HG03354 (cell line): Measurements from ENCODE around the gene GK.
"Not testable (repeated sequence)": the region's sequence is repeated elsewhere in the genome, so short reads cannot be mapped to it uniquely, and the experiment has no call there.

Source experiments
- ATAC-seq: cut with Tn5 transposase; IDR thresholded peaks from one replicate; pipeline ENCODE4 v1.9.1; 2021; ENCODE audit warnings: mild to moderate bottlenecking; ENCODE audit not compliant: unreplicated experiment, poor library complexity, severe bottlenecking

Gene GK

DNA sequence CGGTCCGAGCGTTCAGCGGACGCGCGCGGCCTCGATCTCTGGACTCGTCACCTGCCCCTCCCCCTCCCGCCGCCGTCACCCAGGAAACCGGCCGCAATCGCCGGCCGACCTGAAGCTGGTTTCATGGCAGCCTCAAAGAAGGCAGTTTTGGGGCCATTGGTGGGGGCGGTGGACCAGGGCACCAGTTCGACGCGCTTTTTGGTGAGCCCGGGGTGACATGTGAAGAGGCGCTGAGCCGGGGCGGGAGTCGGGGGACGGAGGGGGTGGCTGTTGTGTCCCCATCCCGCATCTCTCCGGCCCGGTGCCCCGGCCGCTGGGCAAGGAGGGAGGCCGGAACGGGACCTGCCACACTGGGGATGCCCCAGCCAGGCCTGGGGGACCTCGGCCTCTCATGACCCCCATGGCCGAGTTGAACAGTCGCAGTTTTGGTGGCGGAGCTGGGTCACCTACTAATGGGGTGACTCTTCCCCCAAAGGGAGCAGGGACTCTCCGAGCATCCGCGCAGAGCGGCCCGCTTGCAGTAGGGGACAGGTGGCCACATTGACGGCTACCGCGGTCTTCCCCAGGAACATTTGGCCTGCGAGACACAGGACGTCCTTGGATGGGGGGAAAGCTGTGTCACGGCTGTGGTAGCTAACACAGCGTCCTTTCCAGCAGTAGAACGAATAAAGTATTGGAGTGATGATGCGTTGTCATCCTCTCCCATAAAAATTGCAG lies at the start of gene GK:
TSS of gene GK (plus strand) at position 9 of the 717 bp plus-strand sequence. CDS start at position 124, 115 bp downstream.
- ATAC-seq: peak; percentile 17

DNA sequence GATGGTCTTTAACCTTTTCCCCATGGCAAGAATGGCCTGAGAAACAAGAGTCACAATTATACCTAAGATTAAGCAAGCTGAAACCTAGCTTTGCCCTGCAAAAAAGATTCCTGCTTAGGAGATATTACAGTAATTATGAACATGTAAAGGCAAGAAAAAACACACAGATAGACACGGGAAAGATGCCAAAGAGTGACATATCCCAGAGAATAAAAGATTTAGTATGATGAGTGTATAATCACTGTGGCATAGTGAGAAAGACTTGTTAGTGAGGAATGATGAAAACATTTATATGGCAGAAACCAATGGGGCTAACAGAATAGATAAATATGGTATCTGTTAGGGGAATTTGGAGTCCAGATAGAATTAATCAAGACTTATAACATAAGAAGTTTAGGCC lies 46.1 kb upstream of the GK start:
- no peak for ATAC-seq

DNA sequence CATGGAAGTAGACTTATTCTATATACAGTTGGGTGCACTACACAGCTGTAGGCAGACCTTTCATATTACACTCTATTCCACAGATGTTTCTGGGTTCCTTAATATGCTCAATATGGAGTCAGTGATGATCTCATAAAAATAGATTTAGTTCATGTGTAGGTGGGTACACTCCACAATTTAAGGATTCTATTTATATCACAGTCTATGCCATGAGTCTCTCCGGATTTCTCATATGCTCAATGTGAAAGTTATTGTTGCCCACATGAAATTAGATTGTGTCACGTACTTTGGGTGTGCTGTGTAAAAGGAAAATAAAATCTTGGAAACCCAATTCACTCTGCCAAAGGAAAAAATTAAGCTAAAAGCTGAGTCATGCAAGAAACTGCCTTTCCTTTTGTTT lies 43.2 kb upstream of the GK start:
- ATAC-seq: no peak

DNA sequence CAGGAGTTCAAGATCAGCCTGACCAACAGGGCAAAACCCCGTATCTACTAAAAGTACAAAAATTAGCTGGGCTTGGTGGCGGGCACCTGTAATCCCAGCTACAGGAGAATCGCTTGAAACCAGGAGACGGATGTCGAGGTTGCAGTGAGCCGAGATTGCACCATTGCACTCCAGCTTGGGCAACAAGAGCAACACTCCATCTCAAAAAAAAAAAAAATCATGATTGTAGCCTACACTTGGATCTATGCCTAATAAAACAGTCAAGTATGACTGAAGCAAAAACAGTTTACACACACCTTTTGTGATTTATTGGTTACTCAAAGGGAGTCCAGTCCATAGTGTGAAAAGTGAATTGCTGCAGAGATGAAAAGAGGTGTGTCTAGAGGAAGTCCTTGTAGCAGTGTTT lies 41.0 kb upstream of the GK start:
- no peak for ATAC-seq

DNA sequence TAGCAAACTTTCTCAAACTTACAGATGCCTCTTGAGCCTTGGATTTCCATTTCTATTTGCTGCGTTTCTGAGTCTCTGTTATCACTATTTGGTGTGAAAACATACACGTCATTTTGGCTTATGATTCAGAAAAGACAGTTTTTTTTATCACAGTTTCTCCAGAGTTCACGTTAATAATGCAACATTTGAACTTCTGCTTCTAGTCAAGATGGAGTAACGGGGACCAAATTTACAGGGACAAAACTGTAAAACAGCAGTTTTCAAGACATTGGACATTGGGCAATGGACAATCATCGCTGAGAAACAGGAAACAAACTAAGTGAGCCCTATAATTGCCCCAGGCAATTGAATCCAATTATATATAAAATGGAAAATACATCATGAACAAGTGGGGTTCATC lies 39.5 kb upstream of the GK start:
- ATAC-seq: no peak

DNA sequence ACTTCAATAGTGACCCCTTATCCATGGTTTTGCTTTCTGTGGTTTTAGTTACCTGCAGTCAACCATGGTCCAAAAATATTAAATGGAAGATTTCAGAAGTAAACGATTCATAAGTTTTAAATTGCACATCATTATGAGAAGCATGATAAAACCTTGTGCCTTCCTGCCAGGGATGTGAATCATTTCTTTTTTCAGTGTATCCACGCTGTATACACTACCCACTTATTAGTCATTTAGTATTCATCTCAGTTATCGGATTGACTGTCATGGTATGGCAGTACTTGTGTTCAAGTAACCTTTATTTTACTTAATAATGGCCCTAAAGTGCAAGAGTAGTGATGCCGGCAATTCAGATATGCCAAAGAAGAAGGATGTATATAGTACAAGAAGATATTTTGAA lies 38.0 kb upstream of the GK start:
- ATAC-seq: peak; percentile 50

DNA sequence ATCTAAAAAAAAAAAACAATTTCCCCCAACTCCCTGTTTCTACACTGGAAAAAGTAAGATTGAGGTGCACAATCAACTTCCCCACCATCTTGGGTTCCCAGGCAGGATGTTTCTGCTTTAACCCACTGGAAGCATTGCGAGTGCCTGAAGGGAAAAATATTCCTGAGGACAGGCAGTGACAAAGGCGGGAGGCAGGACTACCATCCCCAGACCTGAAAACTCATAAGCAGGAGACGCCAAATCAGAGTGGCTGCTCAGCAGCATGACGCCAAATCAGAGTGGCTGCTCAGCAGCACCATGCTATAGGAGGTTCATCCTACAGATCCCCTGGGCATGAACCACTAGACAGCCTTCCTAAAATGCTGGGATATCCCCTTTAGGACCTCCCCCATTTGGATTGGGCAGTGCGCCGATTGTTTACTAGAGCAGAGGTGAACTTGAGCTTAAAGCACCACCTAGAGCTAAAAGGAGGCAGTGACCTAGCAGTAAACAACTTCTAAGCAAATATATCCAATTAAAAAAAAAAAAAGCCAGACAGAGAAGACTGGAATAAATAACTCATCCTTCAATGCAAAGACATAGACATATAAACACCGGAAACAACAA lies 35.0 kb upstream of the GK start:
- no peak for ATAC-seq

DNA sequence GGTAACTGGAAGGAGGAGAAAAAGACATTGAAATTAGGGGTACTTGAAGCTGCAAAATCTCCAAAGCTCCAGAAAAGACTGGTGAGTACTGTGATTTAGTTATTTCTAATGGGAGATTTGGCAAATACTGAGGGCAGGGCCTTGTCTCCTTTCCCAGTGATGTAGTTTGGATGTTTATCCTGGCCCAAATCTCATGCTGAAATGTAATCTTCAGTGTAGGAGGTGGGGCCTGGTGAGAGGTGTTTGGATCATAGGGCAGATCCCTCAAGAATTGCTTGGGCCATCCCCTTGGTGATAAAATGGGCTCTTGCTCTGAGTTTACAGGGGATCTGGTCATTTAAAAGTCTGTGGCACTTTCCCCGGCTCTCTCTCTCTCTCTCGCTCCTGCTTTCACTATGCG lies 33.1 kb upstream of the GK start:
- no peak for ATAC-seq

DNA sequence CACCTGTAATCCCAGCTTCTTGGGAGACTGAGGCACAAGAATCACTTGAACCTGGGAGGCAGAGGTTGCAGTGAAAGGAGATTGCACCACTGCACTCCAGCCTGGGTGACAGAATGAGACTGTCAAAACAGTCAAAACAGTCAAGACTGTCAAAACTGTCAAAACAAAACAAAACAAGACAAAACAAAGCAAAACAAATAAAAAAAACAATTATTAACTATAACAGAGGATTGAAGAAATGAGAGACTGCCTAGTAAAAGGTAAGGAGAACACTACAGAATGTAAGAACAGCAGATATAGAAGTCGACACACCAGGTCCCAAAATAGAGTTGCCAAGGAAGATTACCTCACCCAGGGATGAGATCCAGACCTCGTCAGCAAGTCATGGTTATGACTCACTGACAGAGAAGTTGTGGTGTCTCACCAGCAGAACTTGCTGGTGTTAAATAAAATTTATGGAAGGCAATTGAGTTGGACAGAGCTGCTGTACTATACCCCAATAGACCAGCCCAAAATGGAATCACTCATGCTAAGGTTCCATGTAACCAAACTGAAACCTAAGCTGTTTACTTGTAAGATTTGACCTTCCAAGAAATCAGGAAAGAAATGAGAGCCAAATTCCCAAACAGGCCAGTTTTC lies 32.1 kb upstream of the GK start:
- ATAC-seq: no peak

DNA sequence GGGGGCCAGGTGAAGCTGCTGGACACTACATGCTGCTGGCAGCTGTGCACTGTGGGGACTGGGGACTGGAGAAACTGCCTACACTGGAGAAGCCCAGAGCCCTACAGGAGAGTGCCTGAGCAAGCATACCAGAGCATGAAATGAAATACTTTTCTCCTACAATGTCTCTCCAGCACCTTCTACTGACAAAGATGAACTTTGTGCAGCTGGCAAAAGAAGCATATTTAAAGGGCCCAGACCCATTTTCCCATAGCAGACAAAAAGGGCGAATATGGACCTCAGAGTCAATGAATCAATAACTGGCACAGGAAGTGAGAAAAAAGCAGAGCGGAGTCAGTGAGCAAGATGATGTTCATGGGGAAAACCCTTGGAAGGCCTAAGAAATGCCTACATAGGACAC lies 30.9 kb upstream of the GK start:
- ATAC-seq: no peak

DNA sequence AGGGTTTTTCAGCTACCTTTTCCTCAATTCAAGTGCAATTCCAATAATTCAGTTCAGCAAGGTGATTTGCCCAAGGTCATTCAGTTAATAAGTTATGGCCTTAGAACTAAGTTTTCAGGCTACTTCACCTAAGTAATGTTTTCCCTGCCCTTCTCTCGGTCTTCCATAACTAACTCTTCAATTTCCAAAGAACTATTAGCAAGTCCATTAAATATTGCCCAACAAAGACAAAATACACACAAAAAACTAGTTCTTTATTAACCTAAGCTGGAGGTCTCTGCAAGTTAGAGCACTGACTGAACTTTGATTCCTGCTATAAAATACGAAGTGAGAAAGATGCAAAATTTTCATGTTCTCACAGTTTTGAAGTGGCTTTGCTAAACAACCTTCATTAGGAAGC lies 26.8 kb upstream of the GK start:
- ATAC-seq: no peak

DNA sequence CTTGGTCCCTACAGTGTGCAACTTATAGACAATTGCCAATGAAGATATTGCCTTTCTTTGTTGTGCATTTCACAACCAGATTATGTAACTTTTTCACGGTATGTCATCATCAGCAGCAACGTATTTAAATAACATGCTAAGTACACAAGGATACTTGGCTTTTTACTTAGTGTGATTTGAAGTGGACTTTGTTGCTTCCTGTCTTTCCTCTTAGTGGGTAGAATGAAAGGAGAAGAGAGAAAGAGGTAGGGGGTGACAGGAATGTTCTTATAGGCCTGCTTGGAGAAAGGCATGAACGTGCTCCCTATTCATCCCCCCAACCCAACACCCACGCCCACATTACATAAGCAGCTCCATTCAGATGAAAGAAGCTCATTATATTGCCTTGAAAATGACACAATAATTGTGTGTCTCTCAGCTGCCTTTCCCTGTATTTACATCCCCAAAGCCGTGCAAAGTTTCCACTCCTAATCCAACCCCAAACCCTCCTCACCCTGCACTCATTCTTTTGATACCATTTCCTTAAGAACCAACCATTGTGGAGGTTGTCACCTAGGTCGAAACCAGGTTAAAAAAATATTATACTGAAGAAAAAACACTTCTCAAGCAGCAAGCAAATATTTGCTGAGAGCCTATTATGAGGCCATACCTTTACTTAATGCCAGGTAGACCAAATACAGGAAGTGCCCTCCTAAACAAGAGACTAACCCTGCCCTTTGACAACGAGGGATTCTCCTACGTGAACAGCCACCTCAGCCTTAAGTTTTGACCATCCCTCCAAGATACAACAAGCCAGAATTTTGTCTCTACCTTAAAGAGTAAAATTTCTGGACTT lies 25.2 kb upstream of the GK start:
- no peak for ATAC-seq

DNA sequence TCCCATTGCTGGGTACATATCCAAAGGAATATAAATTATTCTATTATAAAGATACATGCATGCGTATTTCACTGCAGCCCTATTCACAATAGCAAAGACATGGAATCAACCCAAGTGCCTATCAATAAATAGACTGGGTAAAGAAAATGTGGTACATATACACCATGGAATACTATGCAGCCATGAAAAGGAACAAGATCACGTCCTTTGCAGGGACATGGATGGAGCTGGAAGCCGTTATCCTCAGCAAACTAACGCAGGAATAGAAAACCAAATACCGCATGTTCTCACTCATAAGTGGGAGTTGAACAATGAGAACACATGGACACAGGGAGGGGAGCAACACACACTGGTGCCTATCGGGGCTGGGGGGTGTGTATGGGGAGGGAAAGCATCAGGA lies 19.2 kb upstream of the GK start:
- not testable (repeated sequence) for ATAC-seq

DNA sequence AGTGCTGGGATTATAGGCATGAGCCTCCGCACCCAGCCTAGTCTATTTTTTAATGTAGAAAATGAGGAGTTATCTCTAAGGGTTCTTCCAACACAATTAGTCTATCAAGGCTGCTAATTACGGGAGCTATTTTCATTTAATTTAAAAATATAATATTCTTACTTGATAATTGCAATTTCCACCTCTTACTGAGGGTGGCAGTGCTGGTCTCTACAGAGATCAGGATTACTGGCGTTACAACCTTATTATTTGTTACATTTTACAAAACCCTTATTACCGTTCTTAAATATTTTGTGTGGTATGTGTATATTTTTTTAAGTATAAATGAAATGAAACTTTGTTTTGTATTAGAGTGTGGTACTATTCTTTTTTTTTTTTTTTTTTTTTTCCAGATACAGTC lies 17.6 kb upstream of the GK start:
- ATAC-seq: no peak

DNA sequence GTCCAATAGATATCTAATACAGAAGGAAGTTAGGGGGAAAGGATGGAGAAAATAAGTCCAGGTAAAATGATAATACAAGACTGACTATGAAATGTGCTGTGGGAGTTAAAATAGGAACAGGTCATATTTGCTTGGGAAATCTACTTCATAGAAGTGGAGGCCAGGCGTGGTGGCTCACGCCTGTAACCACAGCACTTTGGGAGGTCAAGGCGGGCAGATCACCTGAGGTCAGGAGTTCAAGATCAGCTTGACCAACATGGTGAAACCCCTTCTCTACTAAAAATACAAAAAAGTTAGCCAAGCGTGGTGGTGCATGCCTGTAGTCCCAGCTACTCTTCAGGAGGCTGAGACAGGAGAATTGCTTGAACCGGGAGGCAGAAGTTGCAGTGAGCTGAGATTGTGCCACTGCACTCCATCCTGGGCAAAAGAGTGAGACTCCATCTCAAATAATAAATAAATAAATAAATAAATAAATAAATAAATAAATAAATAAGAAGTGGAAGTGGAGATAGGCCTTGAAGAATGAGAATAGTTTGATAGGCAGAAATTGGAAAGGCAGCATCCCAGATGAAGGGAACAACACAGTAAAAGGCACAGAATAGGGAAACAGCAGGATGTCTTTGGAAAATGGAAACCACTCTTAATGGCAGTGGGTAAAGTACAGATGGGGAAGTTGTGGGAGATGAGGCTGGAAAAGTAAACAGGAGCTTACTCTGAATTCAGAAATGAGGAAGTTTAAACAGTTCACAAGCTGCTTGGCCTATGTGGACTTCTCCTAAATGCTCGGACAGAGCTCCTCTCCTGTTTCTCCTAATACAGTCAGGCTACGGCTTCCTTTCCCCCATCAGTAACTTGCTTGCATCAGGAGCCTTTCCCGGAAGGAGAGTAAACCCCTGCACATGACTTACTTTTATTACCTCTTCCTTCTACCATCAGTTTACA lies 15.1 kb upstream of the GK start:
- ATAC-seq: no peak

DNA sequence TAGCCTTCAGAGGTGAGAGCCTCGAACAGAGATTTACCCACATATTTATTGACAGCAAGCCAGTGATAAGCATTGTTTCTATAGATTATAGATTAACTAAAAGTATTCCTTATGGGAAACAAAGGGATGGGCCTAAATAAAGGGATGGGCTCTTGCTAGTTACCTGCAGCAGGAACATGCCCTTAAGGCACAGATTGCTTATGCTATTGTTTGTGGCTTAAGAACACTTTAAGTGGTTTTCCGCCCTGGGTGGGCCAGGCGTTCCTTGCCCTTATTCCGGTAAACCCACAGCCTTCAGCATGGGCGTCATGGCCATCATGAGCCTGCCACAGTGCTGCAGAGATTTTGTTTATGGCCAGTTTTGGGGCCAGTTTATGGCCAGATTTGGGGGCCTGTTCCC lies 13.5 kb upstream of the GK start:
- ATAC-seq: not testable (repeated sequence)

DNA sequence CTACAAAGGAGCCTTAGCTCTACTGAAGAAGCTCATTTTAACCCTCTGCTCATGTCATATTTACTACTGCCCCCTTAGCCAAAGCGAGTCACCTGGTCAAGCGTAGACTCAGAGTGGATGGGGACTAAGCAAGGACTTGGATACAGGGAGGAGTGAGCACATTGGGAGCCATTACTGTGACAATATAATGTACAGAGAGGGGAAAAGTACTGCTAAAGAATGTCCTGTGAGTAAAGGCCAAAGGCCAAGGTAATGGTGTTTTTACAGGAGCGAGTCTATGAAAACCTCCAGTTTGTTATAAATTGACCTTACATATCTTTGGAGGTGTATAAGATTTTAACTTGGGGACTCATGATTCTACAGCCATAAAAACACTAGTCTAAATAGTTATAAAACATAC lies 10.6 kb upstream of the GK start:
- no peak for ATAC-seq

DNA sequence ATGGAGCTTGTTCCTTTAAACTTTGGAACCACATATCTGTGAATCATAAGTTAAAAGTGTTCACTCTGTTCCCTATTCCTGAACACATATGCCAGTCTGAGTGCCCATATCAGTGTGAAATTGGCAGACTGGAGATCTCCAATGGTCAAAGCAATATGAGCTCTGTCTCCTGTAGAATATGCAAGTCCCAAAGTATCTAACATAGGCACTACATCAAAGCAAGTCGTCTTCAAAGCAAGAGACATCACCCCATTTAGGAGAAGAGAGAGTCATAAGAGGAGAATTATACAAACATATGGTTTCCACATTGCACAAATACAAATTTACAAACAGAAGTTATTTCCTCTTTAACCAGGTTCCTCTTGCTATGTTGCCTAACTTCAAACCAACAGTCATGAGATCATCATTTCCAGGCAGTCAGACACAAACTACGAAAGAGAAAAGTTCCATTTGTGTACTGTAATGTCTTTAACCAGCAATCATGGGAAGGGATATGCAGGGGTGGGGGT lies 9.9 kb upstream of the GK start:
- no peak for ATAC-seq

DNA sequence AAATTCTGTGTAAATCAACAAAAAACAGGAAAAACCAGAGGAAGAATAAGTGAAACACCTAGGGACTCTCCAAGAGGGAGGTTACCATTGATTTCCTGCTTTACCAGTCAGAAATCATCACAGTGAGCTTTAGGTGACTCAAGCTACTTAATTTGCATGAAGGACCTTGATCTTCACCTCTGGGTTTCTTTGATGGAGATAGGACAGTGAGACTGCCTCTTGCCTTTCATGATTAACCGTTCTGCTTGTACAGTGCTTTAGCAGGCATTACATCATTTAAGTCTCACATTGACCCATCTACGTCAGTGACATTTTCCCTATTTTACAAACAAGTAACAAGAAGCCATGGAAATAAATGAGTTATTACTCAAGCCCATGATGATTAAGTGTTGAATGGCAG lies 3.4 kb upstream of the GK start:
- ATAC-seq: peak; percentile 30
